H1 (cell line): ENCODE data around the gene PHOSPHO1. TPM values are rescaled to one million over a fixed set of nuclear protein-coding genes. Genes with fewer than 3 reads are reported as not detected.

Experiments
- CTCF ChIA-PET: fragments of 300-600 bp; sonication (Branson Sonifier 250); formaldehyde crosslinking; loops from one replicate; lab custom pipeline; 2021; ENCODE audit not compliant: partially characterized antibody; lab: Charles Lee
- POLR2A ChIA-PET: fragments of 300-600 bp; sonication (Branson Sonifier 250); formaldehyde crosslinking; loops from one replicate; lab custom pipeline; 2021; ENCODE audit warnings: inconsistent platforms; ENCODE audit not compliant: partially characterized antibody; lab: Charles Lee
- DNase-seq, 2 experiments: peaks; one replicate each; pipeline versions ENCODE4 v3.0.0 to v3.0.0-alpha.2; 2010 to 2022; ENCODE audit warnings: low spot score in 2 of 2, low read depth in 1 of 2, mixed read lengths in 1 of 2
- FAIRE-seq: peaks from 2 replicates; lab custom pipeline; 2011; peaks lifted over from hg19 to GRCh38; lab: Jason Lieb, UNC
- H2AFZ ChIP-seq: 2 replicates; pipeline ENCODE4 v1.8.1; 2012; ENCODE audit warnings: low read length, inconsistent platforms
- H2AK5ac ChIP-seq: 2 replicates; pipeline ENCODE4 v1.6.1; 2013; ENCODE audit warnings: low read depth, low read length
- H2BK120ac ChIP-seq: replicated peaks from 2 replicates; pipeline ENCODE3; 2013; ENCODE audit warnings: low read depth, low read length, inconsistent platforms
- H2BK12ac ChIP-seq: 2 replicates; pipeline ENCODE4 v1.6.1; 2013; ENCODE audit warnings: low read depth, low read length
- H2BK15ac ChIP-seq: 2 replicates; pipeline ENCODE4 v1.6.1; 2013; ENCODE audit warnings: low read length
- H2BK20ac ChIP-seq: 2 replicates; pipeline ENCODE4 v1.6.1; 2013; ENCODE audit warnings: low read length
- H2BK5ac ChIP-seq: 2 replicates; pipeline ENCODE4 v1.6.1; 2013; ENCODE audit warnings: low read depth, low read length
- H3K14ac ChIP-seq: 2 replicates; pipeline ENCODE4 v1.6.1; 2013; ENCODE audit warnings: inconsistent platforms; ENCODE audit not compliant: insufficient read length
- H3K18ac ChIP-seq: 2 replicates; pipeline ENCODE4 v1.6.1; 2013; ENCODE audit warnings: low read length; ENCODE audit errors: extremely low read depth
- H3K23ac ChIP-seq: 2 replicates; pipeline ENCODE4 v1.6.1; 2013; ENCODE audit warnings: inconsistent platforms; ENCODE audit not compliant: insufficient read length
- H3K23me2 ChIP-seq: 2 replicates; pipeline ENCODE4 v1.6.1; 2013; ENCODE audit warnings: low read depth, low read length
- H3K27ac ChIP-seq: 2 replicates; pipeline ENCODE4 v1.6.1; 2011; ENCODE audit warnings: low read depth, low read length, inconsistent platforms
- H3K27me3 ChIP-seq, 4 experiments: replicated peaks in 1 of 4; 1 replicate in 1 of 4; 2 replicates in 3 of 4; pipeline versions ENCODE4 v1.6.1 to v1.8.1; 2011 to 2013; ENCODE audit warnings: low read length in 3 of 4, mild to moderate bottlenecking in 3 of 4, inconsistent platforms in 2 of 4, mixed read lengths in 2 of 4, moderate library complexity in 1 of 4; ENCODE audit not compliant: control insufficient read depth in 3 of 4, insufficient read depth in 3 of 4; ENCODE audit errors: extremely low read depth in 1 of 4
- H3K36me3 ChIP-seq, 4 experiments: 2 replicates each; pipeline versions ENCODE4 v1.6.1 to v1.8.1; 2011 to 2013; ENCODE audit warnings: mild to moderate bottlenecking in 4 of 4, low read length in 3 of 4, moderate library complexity in 2 of 4, control low read depth in 1 of 4, inconsistent platforms in 1 of 4; ENCODE audit not compliant: insufficient read depth in 4 of 4, control insufficient read depth in 2 of 4
- H3K4ac ChIP-seq: replicated peaks from 2 replicates; pipeline ENCODE3; 2013; ENCODE audit warnings: low read length, low read depth, mixed read lengths, inconsistent platforms; ENCODE audit not compliant: insufficient read length
- H3K4me1 ChIP-seq, 4 experiments: replicated peaks in 1 of 4; 1 replicate in 1 of 4; 2 replicates in 3 of 4; pipeline versions ENCODE4 v1.6.1 to v1.8.1; 2011 to 2013; ENCODE audit warnings: low read length in 3 of 4, inconsistent platforms in 2 of 4, mixed read lengths in 1 of 4; ENCODE audit not compliant: insufficient read depth in 4 of 4, control insufficient read depth in 3 of 4
- H3K4me2 ChIP-seq, 2 experiments: 2 replicates each; pipeline versions ENCODE4 v1.6.1 to v1.8.1; 2011 to 2013; ENCODE audit warnings: low read depth in 2 of 2, low read length in 2 of 2, control low read depth in 1 of 2, inconsistent platforms in 1 of 2, mild to moderate bottlenecking in 1 of 2; ENCODE audit not compliant: insufficient read depth in 1 of 2
- H3K4me3 ChIP-seq, 4 experiments: fragments of 200-600, 300-600 bp in 1 of 4; sonication (generic), shearing (Covaris generic), sonication (Bioruptor Twin) in 1 of 4; 2 replicates each; pipeline versions ENCODE4 v1.5.1 to v1.8.1; 2011 to 2016; ENCODE audit warnings: low read length in 4 of 4, low read depth in 3 of 4, control low read depth in 2 of 4, inconsistent platforms in 2 of 4, mild to moderate bottlenecking in 2 of 4, mixed read lengths in 1 of 4, moderate library complexity in 1 of 4; ENCODE audit not compliant: insufficient read depth in 2 of 4; ENCODE audit errors: extremely low read depth in 1 of 4
- H3K56ac ChIP-seq: replicated peaks from 2 replicates; pipeline ENCODE3; 2013; ENCODE audit warnings: low read depth, mild to moderate bottlenecking, mixed read lengths, low read length, inconsistent platforms; ENCODE audit not compliant: insufficient read length
- H3K79me1 ChIP-seq: 2 replicates; pipeline ENCODE4 v1.6.1; 2013; ENCODE audit warnings: low read depth, low read length, control low read depth
- H3K79me2 ChIP-seq, 2 experiments: 2 replicates each; pipeline versions ENCODE4 v1.6.1 to v1.8.1; 2012 to 2013; ENCODE audit warnings: low read length in 2 of 2, mild to moderate bottlenecking in 2 of 2, inconsistent platforms in 1 of 2; ENCODE audit not compliant: insufficient read depth in 2 of 2, control insufficient read depth in 1 of 2
- H3K9ac ChIP-seq, 4 experiments: replicated peaks in 1 of 4; 1 replicate in 1 of 4; 2 replicates in 3 of 4; pipeline versions ENCODE4 v1.6.1 to v1.8.1; 2011 to 2013; ENCODE audit warnings: low read depth in 3 of 4, low read length in 3 of 4, control low read depth in 2 of 4, mild to moderate bottlenecking in 2 of 4, moderate library complexity in 2 of 4, inconsistent platforms in 1 of 4; ENCODE audit errors: extremely low read depth in 1 of 4
- H3K9me3 ChIP-seq, 2 experiments: 2 replicates each; pipeline versions ENCODE4 v1.6.1 to v1.8.1; 2012 to 2013; ENCODE audit warnings: mild to moderate bottlenecking in 2 of 2, moderate library complexity in 2 of 2, control low read depth in 1 of 2, inconsistent platforms in 1 of 2, low read depth in 1 of 2, low read length in 1 of 2, mixed read lengths in 1 of 2; ENCODE audit not compliant: insufficient read depth in 2 of 2
- H4K20me1 ChIP-seq, 2 experiments: replicated peaks in 1 of 2; 2 replicates each; pipeline versions ENCODE3 to v1.8.1; 2011 to 2013; ENCODE audit warnings: inconsistent platforms in 2 of 2, low read length in 2 of 2, mild to moderate bottlenecking in 1 of 2; ENCODE audit not compliant: insufficient read depth in 2 of 2, control insufficient read depth in 1 of 2
- H4K5ac ChIP-seq: 2 replicates; pipeline ENCODE4 v1.6.1; 2013; ENCODE audit warnings: low read length, low read depth, mixed read lengths, inconsistent platforms; ENCODE audit not compliant: insufficient read length
- H4K8ac ChIP-seq: 2 replicates; pipeline ENCODE4 v1.8.0; 2013; ENCODE audit warnings: mild to moderate bottlenecking, moderate library complexity, low read length, inconsistent platforms; ENCODE audit not compliant: insufficient read depth; ENCODE audit errors: extremely low read depth
- H4K91ac ChIP-seq: replicated peaks from 2 replicates; pipeline ENCODE3; 2013; ENCODE audit warnings: low read length, mixed read lengths, inconsistent platforms; ENCODE audit not compliant: insufficient read length
- CHD1 ChIP-seq: IDR thresholded peaks from 2 replicates; pipeline ENCODE4 v1.6.1; 2012; ENCODE audit warnings: low read depth, low read length, improper control_type of control experiment
- CHD2 ChIP-seq: IDR thresholded peaks from 2 replicates; pipeline ENCODE4 v1.6.1; 2012; ENCODE audit warnings: low read length, improper control_type of control experiment
- EP300 ChIP-seq, 2 experiments: IDR thresholded peaks; 1 replicate in 1 of 2; 2 replicates in 1 of 2; pipeline ENCODE4 v1.6.1; 2011 to 2012; ENCODE audit warnings: low read depth in 2 of 2, low read length in 2 of 2, mild to moderate bottlenecking in 2 of 2, borderline replicate concordance in 1 of 2, inconsistent platforms in 1 of 2, moderate library complexity in 1 of 2
- JUN ChIP-seq: IDR thresholded peaks from 2 replicates; pipeline ENCODE4 v1.6.1; 2011; ENCODE audit warnings: low read depth, mild to moderate bottlenecking, improper control_type of control experiment, low read length
- KDM1A ChIP-seq: fragments of 200-600, 300-600 bp; sonication (generic); IDR thresholded peaks from 2 replicates; pipeline ENCODE4 v1.7.1; 2016; ENCODE audit warnings: mild to moderate bottlenecking, low read length, borderline replicate concordance
- NANOG ChIP-seq: IDR thresholded peaks from 2 replicates; pipeline ENCODE4 v1.6.1; 2011; ENCODE audit warnings: low read length, low read depth, mild to moderate bottlenecking, inconsistent platforms; ENCODE audit not compliant: insufficient read depth, poor library complexity, severe bottlenecking
- PHF8 ChIP-seq: fragments of 200-600 bp; sonication (generic); conservative IDR thresholded peaks from 2 replicates; pipeline ENCODE4 v1.7.1; 2012; ENCODE audit warnings: low read depth, mild to moderate bottlenecking, inconsistent platforms, low read length, moderate library complexity
- POLR2A ChIP-seq, 2 experiments: IDR thresholded peaks; 1 replicate in 1 of 2; 2 replicates in 1 of 2; pipeline ENCODE4 v1.6.1; 2011; ENCODE audit warnings: low read depth in 2 of 2, low read length in 2 of 2, mild to moderate bottlenecking in 2 of 2; ENCODE audit errors: control extremely low read depth in 1 of 2
- RBBP5 ChIP-seq: IDR thresholded peaks from 2 replicates; pipeline ENCODE4 v1.7.1; 2012; ENCODE audit warnings: low read depth, mild to moderate bottlenecking, inconsistent platforms, low read length, moderate library complexity, borderline replicate concordance
- SIRT6 ChIP-seq: IDR thresholded peaks from one replicate; pipeline ENCODE4 v1.7.1; 2012; ENCODE audit warnings: low read length, inconsistent platforms
- TAF1 ChIP-seq: IDR thresholded peaks from 2 replicates; pipeline ENCODE4 v1.6.1; 2011; ENCODE audit warnings: mild to moderate bottlenecking, low read depth, low read length
- ZNF274 ChIP-seq: IDR thresholded peaks from 2 replicates; pipeline ENCODE4 v1.7.0; 2012; ENCODE audit warnings: low read length, borderline replicate concordance; ENCODE audit errors: extremely low read depth
- WGBS, 2 experiments: shearing (Covaris generic) in 1 of 2; methylation state at CpG; one replicate each; pipeline versions ENCODE4 v1.1.6 to v1.1.7; 2013 to 2015; ENCODE audit warnings: low lambda C conversion rate in 2 of 2, mixed read lengths in 2 of 2, inconsistent platforms in 1 of 2, low coverage in 1 of 2, missing lambda C conversion rate in 1 of 2; ENCODE audit not compliant: insufficient replicate concordance in 2 of 2, insufficient coverage in 1 of 2, insufficient read length in 1 of 2; ENCODE audit errors: extremely low coverage in 1 of 2, missing lambda C conversion rate in 1 of 2; 5-methylcytosine and 5-hydroxymethylcytosine counted together
- polyA plus RNA-seq, 7 experiments: library from polyadenylated mRNA; depleted of rRNA in 3 of 7; stranded (reverse) in 5 of 7; unstranded in 2 of 7; fragments of >200 nt in 5 of 7; fragments of 200-250 nt in 2 of 7; gene quantifications; 1 replicate in 5 of 7; 2 replicates in 1 of 7; 4 replicates in 1 of 7; pipeline versions ENCODE4 v1.2.1 to v1.2.3, GENCODE V29; 2011 to 2013; ENCODE audit warnings: missing spikeins in 2 of 7, mixed read lengths in 2 of 7
- total RNA-seq: library from RNA; stranded (reverse); fragmentation: NEBNext Ultra II Directional; extraction: Animal tissue kit (Norgen Biotek cat#: 25700); gene quantifications from 2 replicates; pipeline ENCODE4 v1.2.1, GENCODE V29; 2021

Gene PHOSPHO1
- total and polyA plus RNA-seq, 2 of the 8 experiments (the other 6 are each of a cell fraction or from before 2014, with no cell fraction given): 0.34 to 0.45 TPM

- H3K79me1 ChIP-seq: no peaks in the 10 kb centered on the region
- H2AFZ ChIP-seq: no peak overlapping the region
- TF ChIP-seq EP300 (IDR thresholded peaks at IDR 0.05; ENCODE audit: borderline replicate concordance in 1 of 2, low read depth in 2 of 2, low read length in 2 of 2) (no peak), TAF1 (no peak), RBBP5 (no peak), JUN (no peak), PHF8 (no peak), SIRT6 (no peak), CHD1 (no peak), ZNF274 (no peak), NANOG (no peak), KDM1A (no peak), CHD2 (no peak), POLR2A (IDR thresholded peaks at IDR 0.05; ENCODE audit: control extremely low read depth in 1 of 2, low read depth in 2 of 2, low read length in 2 of 2) (no peak)
- no peaks in the 10 kb centered on the region for H3K79me2 ChIP-seq
- no peaks in the 10 kb centered on the region for H3K36me3 ChIP-seq
- H3K4me1 ChIP-seq: peaks cover 0 to 13% (median 8%) of the 10 kb centered on the region in 4 experiments; a peak in 5 of 7 replicates
- ChIA-PET POLR2A (no interaction called here), CTCF (interaction anchor here (1.6 to 2.2 kb wide), 2 partner anchors 16 to 36 kb away, joined by 3 to 5 read pairs; no protein-coding TSS in a partner anchor)
- no peak overlapping the region for H2BK15ac ChIP-seq
- peaks cover 15% of the 10 kb centered on the region; the same call in 1 of the 2 replicates for H3K23me2 ChIP-seq
- no peak overlapping the region for H4K91ac ChIP-seq
- no peak overlapping the region for H2BK12ac ChIP-seq
- no peak overlapping the region for H2BK20ac ChIP-seq
- H3K27me3 ChIP-seq: peaks cover 10 to 31% (median 24%) of the 10 kb centered on the region in 4 experiments
- H3K27ac ChIP-seq: no peak overlapping the region
- H3K4me3 ChIP-seq: no peak overlapping the region
- no peak overlapping the region for H3K23ac ChIP-seq
- FAIRE-seq: no peak
- WGBS, 2 experiments: 40% methylated on average over 3 of the region's 15 CpGs; no CpG with 5 or more reads in 1 of the 2 experiments
- H4K5ac ChIP-seq: no peak overlapping the region
- no peak overlapping the region for H3K18ac ChIP-seq
- no peak overlapping the region for H3K14ac ChIP-seq
- peaks cover 0 to 3% of the 10 kb centered on the region in 2 experiments for H4K20me1 ChIP-seq
- no peaks in the 10 kb centered on the region for H3K9me3 ChIP-seq
- H2BK5ac ChIP-seq: no peak overlapping the region
- no peak overlapping the region for H3K9ac ChIP-seq
- no peak overlapping the region for H2BK120ac ChIP-seq
- H3K56ac ChIP-seq: no peak overlapping the region
- no peak overlapping the region for H3K4ac ChIP-seq
- DNase-seq: no peak
- H3K4me2 ChIP-seq: no peak overlapping the region; a peak in 1 of 4 replicates
- peak overlapping the region; percentile 11; the same call in 1 of the 2 replicates for H4K8ac ChIP-seq
- no peak overlapping the region for H2AK5ac ChIP-seq
These were observed 10.6 kb downstream of the PHOSPHO1 start for GRCh38 chr17:49219987-49220386.
